Keratinocyte (primary cell): ENCODE measurements around the gene MTFP1. TPM values are rescaled to one million over a fixed set of nuclear protein-coding genes. Genes with fewer than 3 reads are reported as not detected.

Experiments used
- DNase-seq: peaks from one replicate; pipeline ENCODE4 v3.0.0-alpha.2; 2011; ENCODE audit warnings: low read depth, missing footprints, low spot score
- FAIRE-seq: peaks from 2 replicates; lab custom pipeline; 2011; peaks lifted over from hg19 to GRCh38; lab: Jason Lieb, UNC
- H2AFZ ChIP-seq: 2 replicates; pipeline ENCODE4 v1.6.0; 2012; ENCODE audit warnings: low read length, control low read depth, inconsistent platforms; ENCODE audit not compliant: control insufficient read depth
- H3K27ac ChIP-seq: 2 replicates; pipeline ENCODE4 v1.5.1; 2011; ENCODE audit warnings: low read length; ENCODE audit not compliant: control insufficient read depth, insufficient read depth
- H3K27me3 ChIP-seq: 3 replicates; pipeline ENCODE4 v1.6.0; 2011; ENCODE audit warnings: low read length; ENCODE audit not compliant: control insufficient read depth, insufficient read depth; ENCODE audit errors: extremely low read depth
- H3K36me3 ChIP-seq, 2 experiments: 2 replicates in 1 of 2; 3 replicates in 1 of 2; pipeline ENCODE4 v1.5.1; 2011; ENCODE audit warnings: low read length in 2 of 2, mild to moderate bottlenecking in 1 of 2; ENCODE audit not compliant: control insufficient read depth in 2 of 2, insufficient read depth in 2 of 2; ENCODE audit errors: extremely low read depth in 1 of 2
- H3K4me1 ChIP-seq: 3 replicates; pipeline ENCODE4 v1.5.1; 2011; ENCODE audit warnings: low read length; ENCODE audit not compliant: control insufficient read depth, insufficient read depth; ENCODE audit errors: extremely low read depth
- H3K4me2 ChIP-seq: 3 replicates; pipeline ENCODE4 v1.6.0; 2011; ENCODE audit warnings: low read depth, low read length; ENCODE audit not compliant: control insufficient read depth, insufficient read depth; ENCODE audit errors: extremely low read depth
- H3K4me3 ChIP-seq, 3 experiments: fragments of 200-600 bp in 1 of 3; sonication (generic) in 1 of 3; 2 replicates in 2 of 3; 3 replicates in 1 of 3; pipeline ENCODE4 v1.5.1; 2011 to 2016; ENCODE audit warnings: low read length in 3 of 3, mild to moderate bottlenecking in 3 of 3, control low read depth in 2 of 3, inconsistent platforms in 1 of 3, low read depth in 1 of 3, mixed read lengths in 1 of 3, mixed run types in 1 of 3, moderate library complexity in 1 of 3; ENCODE audit not compliant: control insufficient read depth in 2 of 3, insufficient read depth in 2 of 3; ENCODE audit errors: extremely low read depth in 1 of 3
- H3K79me2 ChIP-seq: 2 replicates; pipeline ENCODE4 v1.6.0; 2012; ENCODE audit warnings: low read length; ENCODE audit not compliant: control insufficient read depth, insufficient read depth
- H3K9ac ChIP-seq: 3 replicates; pipeline ENCODE4 v1.6.0; 2011; ENCODE audit warnings: low read length; ENCODE audit not compliant: control insufficient read depth, insufficient read depth; ENCODE audit errors: extremely low read depth
- H3K9me1 ChIP-seq: 3 replicates; pipeline ENCODE4 v1.6.0; 2011; ENCODE audit warnings: low read length; ENCODE audit not compliant: control insufficient read depth, insufficient read depth; ENCODE audit errors: extremely low read depth
- H3K9me3 ChIP-seq: 2 replicates; pipeline ENCODE4 v1.5.1; 2012; ENCODE audit warnings: low read depth, low read length; ENCODE audit not compliant: control insufficient read depth
- H4K20me1 ChIP-seq: 3 replicates; pipeline ENCODE4 v1.6.0; 2011; ENCODE audit warnings: low read length; ENCODE audit not compliant: control insufficient read depth, insufficient read depth; ENCODE audit errors: extremely low read depth
- CTCF ChIP-seq, 3 experiments: IDR thresholded peaks in 1 of 3; conservative IDR thresholded peaks in 1 of 3; optimal IDR thresholded peaks in 1 of 3; 2 replicates in 2 of 3; 3 replicates in 1 of 3; pipeline versions ENCODE3 to v1.5.1; 2011; ENCODE audit warnings: low read length in 3 of 3, mild to moderate bottlenecking in 3 of 3, moderate library complexity in 2 of 3, control low read depth in 1 of 3, inconsistent platforms in 1 of 3; ENCODE audit not compliant: insufficient read depth in 2 of 3; ENCODE audit errors: extremely low read depth in 1 of 3
- EZH2 ChIP-seq: IDR thresholded peaks from one replicate; pipeline ENCODE4 v1.6.1; 2012; ENCODE audit warnings: inconsistent platforms, mild to moderate bottlenecking, low read length, moderate library complexity
- dilution Hi-C: fragments of 300-500 bp; cut with MboI; formaldehyde crosslinking; loops from one replicate; pipeline ENCODE4 v1.7.0; 2020; ENCODE audit warnings: low sequenced_read_pairs; ENCODE audit not compliant: extremely low pct_ligation_motif_present
- polyA plus RNA-seq, 5 experiments: library from polyadenylated mRNA; depleted of rRNA in 3 of 5; stranded (reverse) in 3 of 5; stranded (forward) in 1 of 5; unstranded in 1 of 5; fragments of >200 nt; gene quantifications; 1 replicate in 1 of 5; 2 replicates in 3 of 5; 3 replicates in 1 of 5; pipeline versions ENCODE4 v1.2.1 to v1.2.3, GENCODE V29; 2011 to 2012; ENCODE audit warnings: missing spikeins in 2 of 5, low read depth in 1 of 5, low replicate concordance in 1 of 5

The MTFP1 gene
- polyA plus RNA-seq, 1 donor (not counting 4 experiments of a cell fraction or from before 2014, with no cell fraction given) = 8.4 TPM

GRCh38 chr22:30432520-30432919 is 7.0 kb downstream of the MTFP1 start:
- Histone ChIP-seq H3K9ac (no peak overlapping the region), H3K4me2 (no peak overlapping the region), H3K27me3 (no peaks in the 10 kb centered on the region), H3K4me3 (no peak overlapping the region), H2AFZ (no peak overlapping the region), H3K9me3 (no peaks in the 10 kb centered on the region), H3K9me1 (no peaks in the 10 kb centered on the region), H3K4me1 (peaks cover 15% of the 10 kb centered on the region), H3K36me3 (no peaks in the 10 kb centered on the region), H4K20me1 (no peaks in the 10 kb centered on the region), H3K27ac (no peak overlapping the region), H3K79me2 (no peaks in the 10 kb centered on the region)
- TF ChIP-seq CTCF (optimal IDR thresholded peaks at IDR 0.05 in 1 of 3, IDR thresholded peaks at IDR 0.05 in 1 of 3, conservative IDR thresholded peaks at IDR 0.05 in 1 of 3; ENCODE audit: extremely low read depth in 1 of 3, insufficient read depth in 2 of 3, low read length in 3 of 3) = no peak
- TF ChIP-seq EZH2 = no peak
- DNase-seq = no peak
- dilution Hi-C loops = no loop called here
- FAIRE-seq = no peak

GRCh38 chr22:30433227-30433626 is 7.7 kb downstream of the MTFP1 start:
- H4K20me1 ChIP-seq = no peaks in the 10 kb centered on the region
- no peak overlapping the region for H3K27ac ChIP-seq
- H3K4me1 ChIP-seq = peaks cover 15% of the 10 kb centered on the region
- no peaks in the 10 kb centered on the region for H3K36me3 ChIP-seq
- H3K9me1 ChIP-seq = no peaks in the 10 kb centered on the region
- H3K27me3 ChIP-seq = no peaks in the 10 kb centered on the region
- TF ChIP-seq CTCF (optimal IDR thresholded peaks at IDR 0.05 in 1 of 3, IDR thresholded peaks at IDR 0.05 in 1 of 3, conservative IDR thresholded peaks at IDR 0.05 in 1 of 3; ENCODE audit: extremely low read depth in 1 of 3, insufficient read depth in 2 of 3, low read length in 3 of 3) (no peak), EZH2 (no peak)
- no peaks in the 10 kb centered on the region for H3K9me3 ChIP-seq
- H3K4me2 ChIP-seq = no peak overlapping the region
- dilution Hi-C loops = no loop called here
- H3K9ac ChIP-seq = no peak overlapping the region
- no peak for DNase-seq
- H2AFZ ChIP-seq = no peak overlapping the region
- no peak for FAIRE-seq
- no peaks in the 10 kb centered on the region for H3K79me2 ChIP-seq
- no peak overlapping the region for H3K4me3 ChIP-seq
